ENCODE data around the gene CHRNA1.
"Not testable (repeated sequence)": the region's sequence is repeated elsewhere in the genome, so short reads cannot be mapped to it uniquely, and the experiment has no call there.

CHRNA1 gene

DNA sequence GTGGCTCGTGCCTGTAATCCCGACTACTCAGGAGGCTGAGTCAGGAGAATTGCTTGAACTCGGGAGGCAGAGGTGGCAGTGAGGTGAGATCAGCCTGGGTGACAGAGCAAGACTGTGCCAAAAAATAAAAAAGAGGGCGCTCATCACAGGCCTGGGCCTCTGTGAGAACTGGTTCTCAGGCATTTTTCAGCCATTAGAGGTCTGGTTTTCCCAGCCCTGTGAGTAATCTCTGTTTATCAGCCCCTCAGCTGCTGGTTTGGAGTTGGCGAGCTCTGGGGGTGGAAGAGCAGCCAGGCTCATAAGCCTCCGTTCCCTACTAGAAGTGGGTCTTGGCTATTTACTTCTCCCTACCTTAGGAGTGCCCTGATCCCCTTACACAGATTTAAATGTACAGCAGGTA lies 53.1 kb downstream of the CHRNA1 start:
- no peak for DNase-seq

DNA sequence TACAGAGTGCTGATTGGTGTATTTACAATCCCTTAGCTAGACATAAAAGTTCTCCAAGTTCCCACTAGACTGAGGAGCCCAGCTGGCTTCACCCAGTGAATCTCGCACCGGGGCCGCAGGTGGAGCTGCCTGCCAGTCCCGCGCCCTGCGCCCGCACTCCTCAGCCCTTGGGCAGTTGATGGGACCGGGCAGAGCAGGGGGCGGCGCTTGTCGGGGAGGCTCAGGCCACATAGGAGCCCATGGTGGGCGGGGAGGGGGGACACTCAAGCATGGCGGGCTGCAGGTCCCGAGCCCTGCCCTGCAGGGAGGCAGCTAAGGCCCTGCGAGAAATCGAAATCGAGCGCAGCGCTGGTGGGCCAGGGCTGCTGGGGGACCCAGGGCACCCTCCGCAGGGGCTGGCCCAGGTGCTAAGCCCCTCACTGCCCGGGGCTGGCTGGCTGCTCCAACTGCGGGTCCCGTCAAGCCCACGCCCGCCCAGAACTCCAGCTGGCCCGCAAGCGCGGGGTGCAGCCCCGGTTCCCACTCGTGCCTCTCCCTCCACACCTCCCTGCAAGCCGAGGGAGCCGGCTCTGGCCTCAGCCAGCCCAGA lies 54.8 kb downstream of the CHRNA1 start:
- DNase-seq, result not testable (repeated sequence)

DNA sequence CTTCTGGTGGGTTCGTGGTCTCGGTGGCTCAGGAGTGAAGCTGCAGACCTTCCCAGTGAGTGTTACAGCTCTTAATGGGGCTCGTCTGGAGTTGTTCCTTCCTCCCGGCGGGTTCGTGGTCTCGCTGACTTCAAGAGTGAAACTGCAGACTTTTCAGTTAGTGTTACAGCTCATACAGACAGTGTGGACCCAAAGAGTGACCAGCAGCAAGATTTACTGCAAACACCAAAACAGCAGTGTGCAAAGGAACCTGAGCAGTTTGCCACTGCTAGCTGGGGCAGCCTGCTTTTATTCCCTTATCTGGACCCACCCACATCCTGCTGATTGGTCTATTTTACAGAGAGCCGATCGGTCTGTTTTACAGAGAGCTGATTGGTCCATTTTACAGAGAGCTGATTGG lies 55.6 kb downstream of the CHRNA1 start:
- no peak for DNase-seq

DNA sequence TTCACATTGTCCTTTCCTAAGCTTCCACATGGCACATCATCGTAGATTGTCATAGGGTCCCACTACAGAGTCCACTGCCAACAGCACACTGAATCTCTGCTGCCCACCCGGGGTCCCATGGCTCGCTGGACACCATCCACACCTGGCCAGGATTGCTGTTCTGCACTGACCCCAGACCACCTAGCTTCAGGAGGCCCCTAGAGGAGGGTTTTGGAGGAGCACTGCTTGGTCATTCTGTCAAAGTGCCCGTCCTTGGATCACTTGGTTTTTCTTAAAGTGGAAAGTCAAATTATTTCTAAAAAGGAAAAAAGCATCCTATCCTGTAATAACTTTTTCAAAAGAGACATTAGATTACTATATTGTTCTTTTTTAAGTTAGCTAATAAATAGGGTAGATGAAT lies 59.0 kb downstream of the CHRNA1 start:
- no peak for DNase-seq

DNA sequence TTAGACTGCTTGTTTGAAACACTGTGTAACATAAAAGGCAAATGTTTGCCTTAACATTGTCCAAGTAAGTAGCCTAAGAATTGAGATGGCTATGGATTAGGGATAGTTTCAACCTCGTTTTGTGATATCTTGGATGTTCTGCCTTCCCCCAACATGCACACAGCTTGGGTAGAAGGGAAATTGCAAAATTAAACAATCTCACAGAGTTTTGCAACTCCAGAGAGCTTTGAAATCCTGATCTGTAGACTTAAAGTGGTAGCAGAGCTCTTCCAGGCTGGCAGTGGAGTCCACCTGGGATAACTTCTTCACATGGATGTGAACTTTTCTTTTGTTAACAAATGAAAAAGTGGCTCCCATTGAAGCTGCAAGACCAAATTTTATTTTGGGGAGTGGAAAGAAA lies 59.6 kb downstream of the CHRNA1 start:
- DNase-seq, result no peak

DNA sequence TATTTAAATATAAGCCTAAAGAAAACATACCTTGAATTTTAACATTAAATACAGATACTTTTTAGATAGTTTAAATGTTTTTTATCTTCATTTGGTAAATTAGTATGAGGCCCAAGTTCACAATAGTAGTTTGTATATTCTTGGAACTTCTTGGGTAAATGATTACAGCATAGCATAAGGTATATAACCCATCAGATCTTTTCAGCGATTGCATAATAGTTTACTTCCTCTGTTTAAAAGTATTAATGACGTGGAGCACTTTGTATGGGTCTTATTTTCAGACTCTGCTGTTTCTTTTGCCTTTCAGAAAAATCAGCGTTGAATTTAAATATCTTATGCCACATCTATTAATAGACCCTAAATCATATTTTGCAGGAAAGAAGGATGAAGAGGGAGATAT lies 60.2 kb downstream of the CHRNA1 start:
- DNase-seq, result no peak

DNA sequence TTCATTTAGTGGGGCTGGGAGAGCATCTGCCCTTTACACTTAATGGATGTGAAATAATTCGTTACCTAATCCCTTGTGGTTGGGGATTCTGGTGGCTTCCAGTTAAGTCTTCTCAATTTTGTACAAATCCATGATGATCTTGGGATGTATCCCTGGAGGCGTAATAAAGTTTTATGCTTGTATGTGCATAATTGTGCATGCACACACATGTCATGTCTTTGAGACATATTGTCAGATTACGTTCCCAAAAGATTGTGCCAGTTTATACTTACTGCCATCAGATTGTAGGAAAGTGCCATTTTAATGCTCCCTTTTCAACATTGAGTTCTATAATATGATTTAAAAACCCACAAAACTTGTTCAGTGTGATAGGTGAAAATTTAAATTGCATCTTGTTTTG lies 60.8 kb downstream of the CHRNA1 start:
- DNase-seq, result no peak

DNA sequence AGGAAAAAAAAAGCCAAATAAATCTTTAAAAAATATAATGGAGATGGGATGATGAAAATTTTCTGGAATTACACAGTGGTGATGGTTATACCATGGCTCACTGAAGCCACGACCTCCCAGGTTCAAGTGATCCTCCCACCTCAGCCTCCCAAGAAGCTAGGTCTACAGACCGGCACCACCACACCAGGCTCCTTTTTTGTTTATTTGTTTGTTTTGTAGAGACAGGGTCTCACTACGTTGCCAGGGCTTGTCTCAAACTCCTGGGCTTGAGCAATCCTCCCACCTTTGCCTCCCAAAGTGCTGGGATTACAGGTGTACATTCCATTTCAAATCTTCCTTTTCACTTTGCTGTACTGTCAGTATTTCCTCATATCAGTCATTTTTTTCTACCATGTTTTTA lies 61.7 kb downstream of the CHRNA1 start:
- no peak for DNase-seq

DNA sequence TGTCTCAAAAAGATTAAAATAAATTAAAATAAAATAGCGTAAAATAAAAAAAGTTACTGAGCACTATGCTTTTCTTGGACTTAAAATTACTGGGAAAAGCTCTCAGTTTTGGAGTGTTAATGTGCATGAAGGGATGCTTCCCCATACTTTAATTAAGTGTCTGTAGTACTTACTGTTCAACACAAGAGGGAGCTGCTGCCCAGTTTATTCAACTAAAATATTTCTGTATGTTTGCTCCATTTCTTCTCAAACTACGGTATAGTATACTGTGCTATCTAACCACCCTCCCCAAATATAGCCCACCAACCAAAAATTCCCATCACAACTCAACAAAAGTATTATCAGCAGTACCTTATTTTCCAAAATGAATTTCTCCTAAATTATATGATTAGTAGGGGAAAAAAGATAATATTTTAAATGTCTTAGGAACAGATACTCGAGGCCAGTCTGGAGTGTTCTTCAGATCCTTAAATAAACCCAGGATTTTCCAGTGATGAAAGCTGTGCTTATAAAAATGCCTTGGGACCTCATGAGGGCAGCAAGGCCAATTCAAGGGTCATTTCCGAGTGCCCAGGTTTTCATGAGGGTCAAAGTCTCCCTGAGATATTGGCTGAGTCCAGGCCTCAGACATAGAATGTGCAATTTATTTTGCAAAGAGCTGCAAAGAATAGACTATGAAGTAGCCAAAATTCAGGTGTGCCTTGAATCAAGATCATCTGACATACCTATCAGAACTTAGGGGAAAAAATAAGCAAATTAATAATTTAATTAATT lies 64.1 kb downstream of the CHRNA1 start:
- DNase-seq, result no peak

Measured in amniotic stem cell (primary cell).